C4-2B (cell line): ENCODE results near the gene GPR146.

Experiments
- CTCF ChIP-seq: fragments of 450-650 bp; conservative IDR thresholded peaks from 2 replicates; pipeline ENCODE4 v1.5.1; 2017; ENCODE audit warnings: mild to moderate bottlenecking
- ZFX ChIP-seq: fragments of 450-650 bp; IDR thresholded peaks from 2 replicates; pipeline ENCODE4 v1.6.1; 2017

- TF ChIP-seq CTCF: no peak
- no peak for TF ChIP-seq ZFX
Measured at GRCh38 chr7:1060315-1061072, 16.1 kb downstream of the GPR146 start.
